HG03378 (cell line): ENCODE results near the gene C4orf50.
"Not testable (repeated sequence)": the region's sequence is repeated elsewhere in the genome, so short reads cannot be mapped to it uniquely, and the experiment has no call there.

ENCODE experiments used
- ATAC-seq: cut with Tn5 transposase; IDR thresholded peaks from one replicate; pipeline ENCODE4 v1.9.1; 2021; ENCODE audit warnings: mild to moderate bottlenecking, moderate library complexity; ENCODE audit not compliant: unreplicated experiment

The C4orf50 gene

GRCh38 chr4:5869966-5870619 is 148.1 kb downstream of the C4orf50 start:
- no peak for ATAC-seq

- ATAC-seq: no peak
Observed at GRCh38 chr4:5867866-5868265, 150.4 kb downstream of the C4orf50 start.

- ATAC-seq: no peak
Observed at GRCh38 chr4:5866841-5867813, 151.1 kb downstream of the C4orf50 start.

- no peak for ATAC-seq
Observed at GRCh38 chr4:5865896-5866599, 152.2 kb downstream of the C4orf50 start.

GRCh38 chr4:5863461-5864113 is 154.6 kb downstream of the C4orf50 start:
- ATAC-seq: no peak

GRCh38 chr4:5858020-5858769 is 160.0 kb downstream of the C4orf50 start:
- no peak for ATAC-seq

GRCh38 chr4:5857199-5857598 is 161.0 kb downstream of the C4orf50 start:
- ATAC-seq: no peak

GRCh38 chr4:5856362-5856761 is 161.9 kb downstream of the C4orf50 start:
- ATAC-seq: not testable (repeated sequence)

GRCh38 chr4:5854929-5855328 is 163.3 kb downstream of the C4orf50 start:
- no peak for ATAC-seq

- ATAC-seq: no peak
Observed at GRCh38 chr4:5852523-5853202, 165.6 kb downstream of the C4orf50 start.

- no peak for ATAC-seq
Observed at GRCh38 chr4:5851637-5852301, 166.5 kb downstream of the C4orf50 start.
